H9 (cell line): ENCODE measurements around the gene MED31. TPM values are rescaled to one million over a fixed set of nuclear protein-coding genes. Genes with fewer than 3 reads are reported as not detected.

Source experiments
- DNase-seq: peaks from one replicate; pipeline ENCODE4 v3.0.0-alpha.2; 2017
- H2AFZ ChIP-seq: one replicate; pipeline ENCODE4 v1.6.1; 2013; ENCODE audit warnings: mild to moderate bottlenecking, low read length, control low read depth, moderate library complexity
- H2AK5ac ChIP-seq: 2 replicates; pipeline ENCODE4 v1.6.1; 2013; ENCODE audit warnings: low read length, control low read depth, mixed read lengths; ENCODE audit not compliant: insufficient read length
- H2BK120ac ChIP-seq: one replicate; pipeline ENCODE4 v1.6.1; 2013; ENCODE audit warnings: low read depth, mild to moderate bottlenecking, low read length, control low read depth, inconsistent platforms; ENCODE audit not compliant: poor library complexity, severe bottlenecking
- H2BK12ac ChIP-seq: 2 replicates; pipeline ENCODE4 v1.6.1; 2013; ENCODE audit warnings: low read length, control low read depth, mixed read lengths, low read depth; ENCODE audit not compliant: insufficient read length
- H2BK15ac ChIP-seq: 2 replicates; pipeline ENCODE4 v1.6.1; 2013; ENCODE audit warnings: low read depth, low read length, control low read depth
- H2BK20ac ChIP-seq: one replicate; pipeline ENCODE4 v1.6.1; 2013; ENCODE audit warnings: low read depth, mild to moderate bottlenecking, low read length, control low read depth, inconsistent platforms; ENCODE audit not compliant: poor library complexity, severe bottlenecking
- H2BK5ac ChIP-seq: 2 replicates; pipeline ENCODE4 v1.6.1; 2013; ENCODE audit warnings: low read length, control low read depth, mixed read lengths; ENCODE audit not compliant: insufficient read length
- H3K14ac ChIP-seq: 2 replicates; pipeline ENCODE4 v1.6.1; 2013; ENCODE audit warnings: low read length, control low read depth; ENCODE audit not compliant: insufficient read depth
- H3K18ac ChIP-seq: 2 replicates; pipeline ENCODE4 v1.6.1; 2013; ENCODE audit warnings: low read depth, mild to moderate bottlenecking, mixed read lengths, low read length, control low read depth; ENCODE audit not compliant: insufficient read length
- H3K23ac ChIP-seq: 2 replicates; pipeline ENCODE4 v1.6.1; 2013; ENCODE audit warnings: low read length, control low read depth, mixed read lengths, low read depth; ENCODE audit not compliant: insufficient read length
- H3K23me2 ChIP-seq: 2 replicates; pipeline ENCODE4 v1.6.1; 2013; ENCODE audit warnings: low read depth, mild to moderate bottlenecking, mixed read lengths, low read length, control low read depth; ENCODE audit not compliant: insufficient read length, poor library complexity, severe bottlenecking
- H3K27ac ChIP-seq: 2 replicates; pipeline ENCODE4 v1.5.1; 2013; ENCODE audit warnings: low read length, control low read depth, mixed read lengths, low read depth; ENCODE audit not compliant: insufficient read length
- H3K27me3 ChIP-seq: 2 replicates; pipeline ENCODE4 v1.6.1; 2013; ENCODE audit warnings: low read length, control low read depth, inconsistent platforms; ENCODE audit not compliant: insufficient read depth
- H3K4ac ChIP-seq: 2 replicates; pipeline ENCODE4 v1.6.1; 2013; ENCODE audit warnings: low read depth, mild to moderate bottlenecking, control low read depth, inconsistent platforms, low read length, moderate library complexity
- H3K4me1 ChIP-seq: 2 replicates; pipeline ENCODE4 v1.6.1; 2013; ENCODE audit warnings: low read length, control low read depth, inconsistent platforms; ENCODE audit not compliant: insufficient read depth
- H3K4me2 ChIP-seq: 2 replicates; pipeline ENCODE4 v1.6.1; 2013; ENCODE audit warnings: low read length, control low read depth, mixed read lengths; ENCODE audit not compliant: insufficient read length, insufficient read depth
- H3K56ac ChIP-seq: 2 replicates; pipeline ENCODE4 v1.6.1; 2013; ENCODE audit warnings: low read depth, mild to moderate bottlenecking, mixed read lengths, low read length, control low read depth; ENCODE audit not compliant: insufficient read length
- H3K79me1 ChIP-seq: 2 replicates; pipeline ENCODE4 v1.6.1; 2013; ENCODE audit warnings: low read depth, mild to moderate bottlenecking, moderate library complexity, low read length, control low read depth, inconsistent platforms; ENCODE audit not compliant: insufficient read depth, poor library complexity, severe bottlenecking
- H3K79me2 ChIP-seq: 2 replicates; pipeline ENCODE4 v1.6.1; 2013; ENCODE audit warnings: low read length, control low read depth, inconsistent platforms; ENCODE audit not compliant: insufficient read depth
- H3K9ac ChIP-seq: 2 replicates; pipeline ENCODE4 v1.6.1; 2013; ENCODE audit warnings: low read length, control low read depth, mixed read lengths; ENCODE audit not compliant: insufficient read length; ENCODE audit errors: extremely low read depth
- H3K9me3 ChIP-seq: one replicate; pipeline ENCODE4 v1.6.1; 2013; ENCODE audit warnings: low read depth, low read length, inconsistent platforms; ENCODE audit not compliant: control insufficient read depth
- H3T11ph ChIP-seq: one replicate; pipeline ENCODE4 v1.6.1; 2013; ENCODE audit warnings: mild to moderate bottlenecking, low read length, control low read depth, inconsistent platforms
- H4K20me1 ChIP-seq: one replicate; pipeline ENCODE4 v1.6.1; 2013; ENCODE audit not compliant: control insufficient read depth, insufficient read length, insufficient read depth
- H4K5ac ChIP-seq: 2 replicates; pipeline ENCODE4 v1.6.1; 2013; ENCODE audit warnings: low read depth, mild to moderate bottlenecking, mixed read lengths, low read length, control low read depth; ENCODE audit not compliant: insufficient read length
- H4K8ac ChIP-seq: replicated peaks from 2 replicates; pipeline ENCODE4 v1.6.1; 2013; ENCODE audit warnings: low read length, control low read depth, mixed read lengths, low read depth; ENCODE audit not compliant: insufficient read length
- H4K91ac ChIP-seq: 2 replicates; pipeline ENCODE4 v1.6.1; 2013; ENCODE audit warnings: low read depth, mild to moderate bottlenecking, moderate library complexity, mixed read lengths, low read length, control low read depth; ENCODE audit not compliant: insufficient read length
- H3K27ac Mint-ChIP-seq, 3 experiments: 2 replicates in 2 of 3; 3 replicates in 1 of 3; pipeline ENCODE4 v1.8.0; 2020 to 2021; ENCODE audit warnings: mixed read lengths in 3 of 3, mild to moderate bottlenecking in 1 of 3, moderate library complexity in 1 of 3
- H3K27me3 Mint-ChIP-seq: 2 replicates; pipeline ENCODE4 v1.8.0; 2021; ENCODE audit warnings: low read depth, mild to moderate bottlenecking, moderate library complexity, mixed read lengths
- H3K36me3 Mint-ChIP-seq, 3 experiments: 2 replicates in 2 of 3; 3 replicates in 1 of 3; pipeline ENCODE4 v1.8.0; 2020 to 2021; ENCODE audit warnings: low read depth in 3 of 3, mixed read lengths in 3 of 3; ENCODE audit not compliant: insufficient read depth in 1 of 3
- H3K4me1 Mint-ChIP-seq, 2 experiments: 2 replicates each; pipeline ENCODE4 v1.8.0; 2020; ENCODE audit warnings: mixed read lengths in 2 of 2
- H3K4me3 Mint-ChIP-seq, 2 experiments: 2 replicates in 1 of 2; 3 replicates in 1 of 2; pipeline ENCODE4 v1.8.0; 2020 to 2021; ENCODE audit warnings: mild to moderate bottlenecking in 2 of 2, mixed read lengths in 2 of 2, moderate library complexity in 1 of 2
- H3K9me3 Mint-ChIP-seq, 2 experiments: 2 replicates in 1 of 2; 3 replicates in 1 of 2; pipeline ENCODE4 v1.8.0; 2020; ENCODE audit warnings: mild to moderate bottlenecking in 2 of 2, mixed read lengths in 2 of 2, moderate library complexity in 1 of 2
- CTCF ChIP-seq: fragments of 200-600 bp; sonication (generic); conservative IDR thresholded peaks from 3 replicates; pipeline ENCODE4 v1.8.0; 2021; ENCODE audit warnings: antibody characterized with exemption, mild to moderate bottlenecking
- WGBS: extraction: QIAGEN DNeasy Blood & Tissue Kit; methylation state at CpG from one replicate; pipeline ENCODE4 v1.1.7; 2013; ENCODE audit warnings: missing lambda C conversion rate, low lambda C conversion rate, mixed read lengths; ENCODE audit not compliant: insufficient read length; ENCODE audit errors: extremely low coverage; 5-methylcytosine and 5-hydroxymethylcytosine counted together
- total RNA-seq: library from RNA; stranded (reverse); gene quantifications from 2 replicates; pipeline ENCODE4 v1.2.1, GENCODE V29; 2021

Gene MED31
- total RNA-seq, 1 experiment from 2014 or later: 11.8 TPM

- H3K27ac Mint-ChIP-seq: no peak overlapping the region
- H3K36me3 Mint-ChIP-seq: no peaks in the 10 kb centered on the region
- H4K5ac ChIP-seq: no peak overlapping the region
- H3K23me2 ChIP-seq: no peaks in the 10 kb centered on the region
- no peak overlapping the region for H3T11ph ChIP-seq
- no peak overlapping the region for H2BK5ac ChIP-seq
- no peaks in the 10 kb centered on the region for H3K27me3 ChIP-seq
- no peaks in the 10 kb centered on the region for H3K4me1 ChIP-seq
- no peak overlapping the region for H2AFZ ChIP-seq
- no peak overlapping the region for H2BK15ac ChIP-seq
- TF ChIP-seq CTCF: no peak
- no peak overlapping the region for H2AK5ac ChIP-seq
- no peak overlapping the region for H4K8ac ChIP-seq
- no peak overlapping the region for H3K23ac ChIP-seq
- H3K79me2 ChIP-seq: no peaks in the 10 kb centered on the region
- no peaks in the 10 kb centered on the region for H3K9me3 Mint-ChIP-seq
- H3K56ac ChIP-seq: no peak overlapping the region
- no peak overlapping the region for H3K18ac ChIP-seq
- H4K91ac ChIP-seq: no peak overlapping the region
- peaks cover 2 to 3% of the 10 kb centered on the region in 2 experiments; a peak in 3 of 4 replicates for H3K4me1 Mint-ChIP-seq
- no peaks in the 10 kb centered on the region for H4K20me1 ChIP-seq
- no peak overlapping the region for H3K27ac ChIP-seq
- no peaks in the 10 kb centered on the region for H3K9me3 ChIP-seq
- no peak for DNase-seq
- H2BK12ac ChIP-seq: no peak overlapping the region
- WGBS: no CpG with 5 or more reads among the region's 13 CpGs
- no peak overlapping the region for H3K14ac ChIP-seq
- H3K4ac ChIP-seq: no peak overlapping the region
- H3K27me3 Mint-ChIP-seq: peaks cover 17% of the 10 kb centered on the region
- no peak overlapping the region; a peak in 1 of 5 replicates for H3K4me3 Mint-ChIP-seq
- H3K9ac ChIP-seq: no peak overlapping the region
- H2BK120ac ChIP-seq: no peak overlapping the region
- no peaks in the 10 kb centered on the region for H3K79me1 ChIP-seq
- no peak overlapping the region for H3K4me2 ChIP-seq
- H2BK20ac ChIP-seq: no peak overlapping the region
Observed at GRCh38 chr17:6695565-6695964, 44.2 kb upstream of the MED31 start.
